Sigmoid colon (tissue), 4 donors: ENCODE data around the gene UBL7.

Experiments
- CTCF ChIP-seq, 4 experiments: fragments of 450-650 bp in 3 of 4; fragments of 200-600 bp in 1 of 4; IDR thresholded peaks; one replicate each; pipeline ENCODE4 v1.5.1; 2016 to 2019; ENCODE audit warnings: antibody characterized with exemption in 4 of 4, mild to moderate bottlenecking in 3 of 4, moderate library complexity in 2 of 4
- POLR2A ChIP-seq, 2 donors: fragments of 450-650 bp; IDR thresholded peaks; one replicate each; pipeline ENCODE4 v1.6.1; 2016; ENCODE audit warnings: antibody characterized with exemption in 2 of 2, mild to moderate bottlenecking in 2 of 2, moderate library complexity in 2 of 2
- POLR2AphosphoS5 ChIP-seq, 4 donors: sonication (generic); formaldehyde crosslinking; IDR thresholded peaks; one replicate each; pipeline ENCODE4 v1.6.1; 2017; ENCODE audit warnings: antibody characterized with exemption in 4 of 4

GRCh38 chr15:74417225-74417624, 43.7 kb downstream of the UBL7 start:
- TF ChIP-seq CTCF (IDR thresholded peaks at IDR 0.05), result no peak
- no peak for TF ChIP-seq POLR2A (IDR thresholded peaks at IDR 0.05)
- no peak for TF ChIP-seq POLR2AphosphoS5 (IDR thresholded peaks at IDR 0.05)
